ENCODE results near the gene GSN.

GRCh38 chr9:121240472-121241135 lies 27.4 kb upstream of the GSN start:
- no peak for TF ChIP-seq YY1 (IDR thresholded peaks at IDR 0.05; ENCODE audit: insufficient read depth, insufficient replicate concordance, low read depth, low read length)
- TF ChIP-seq KDM5B (CRISPR knock-in tag; IDR thresholded peaks at IDR 0.05; ENCODE audit: borderline replicate concordance), result no peak
- no peak for TF ChIP-seq HES4 (CRISPR knock-in tag; IDR thresholded peaks at IDR 0.05; ENCODE audit: borderline replicate concordance)
- TF ChIP-seq, protein P1, sequence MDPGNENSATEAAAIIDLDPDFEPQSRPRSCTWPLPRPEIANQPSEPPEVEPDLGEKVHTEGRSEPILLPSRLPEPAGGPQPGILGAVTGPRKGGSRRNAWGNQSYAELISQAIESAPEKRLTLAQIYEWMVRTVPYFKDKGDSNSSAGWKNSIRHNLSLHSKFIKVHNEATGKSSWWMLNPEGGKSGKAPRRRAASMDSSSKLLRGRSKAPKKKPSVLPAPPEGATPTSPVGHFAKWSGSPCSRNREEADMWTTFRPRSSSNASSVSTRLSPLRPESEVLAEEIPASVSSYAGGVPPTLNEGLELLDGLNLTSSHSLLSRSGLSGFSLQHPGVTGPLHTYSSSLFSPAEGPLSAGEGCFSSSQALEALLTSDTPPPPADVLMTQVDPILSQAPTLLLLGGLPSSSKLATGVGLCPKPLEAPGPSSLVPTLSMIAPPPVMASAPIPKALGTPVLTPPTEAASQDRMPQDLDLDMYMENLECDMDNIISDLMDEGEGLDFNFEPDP (CRISPR knock-in tag; conservative IDR thresholded peaks at IDR 0.05), result no peak
- TF ChIP-seq ZNF781 (CRISPR knock-in tag; IDR thresholded peaks at IDR 0.05; ENCODE audit: borderline replicate concordance, not compliant biosample characterization), result no peak
- TF ChIP-seq KDM3A (CRISPR knock-in tag; IDR thresholded peaks at IDR 0.05; ENCODE audit: low read depth), result no peak
- no peak for TF ChIP-seq ZBTB40 (IDR thresholded peaks at IDR 0.05)
- no peak for TF ChIP-seq ZBTB40 (CRISPR knock-in tag; IDR thresholded peaks at IDR 0.05)
- no peak for TF ChIP-seq SIN3A (IDR thresholded peaks at IDR 0.05; ENCODE audit: borderline replicate concordance, low read depth, low read length)
- no peak for TF ChIP-seq NR2F1 (CRISPR knock-in tag; IDR thresholded peaks at IDR 0.05)
- TF ChIP-seq, protein P2, sequence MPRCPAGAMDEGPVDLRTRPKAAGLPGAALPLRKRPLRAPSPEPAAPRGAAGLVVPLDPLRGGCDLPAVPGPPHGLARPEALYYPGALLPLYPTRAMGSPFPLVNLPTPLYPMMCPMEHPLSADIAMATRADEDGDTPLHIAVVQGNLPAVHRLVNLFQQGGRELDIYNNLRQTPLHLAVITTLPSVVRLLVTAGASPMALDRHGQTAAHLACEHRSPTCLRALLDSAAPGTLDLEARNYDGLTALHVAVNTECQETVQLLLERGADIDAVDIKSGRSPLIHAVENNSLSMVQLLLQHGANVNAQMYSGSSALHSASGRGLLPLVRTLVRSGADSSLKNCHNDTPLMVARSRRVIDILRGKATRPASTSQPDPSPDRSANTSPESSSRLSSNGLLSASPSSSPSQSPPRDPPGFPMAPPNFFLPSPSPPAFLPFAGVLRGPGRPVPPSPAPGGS (CRISPR knock-in tag; IDR thresholded peaks at IDR 0.05), result no peak
- no peak for TF ChIP-seq EP300 (IDR thresholded peaks at IDR 0.05; ENCODE audit: low read depth in 2 of 2, low read length in 2 of 2)
- TF ChIP-seq EP300 (CRISPR knock-in tag; IDR thresholded peaks at IDR 0.05; ENCODE audit: borderline replicate concordance), result no peak
- no peak for TF ChIP-seq CTCF (CRISPR knock-in tag; IDR thresholded peaks at IDR 0.05)

All from HepG2 (cell line).